GM04504 (cell line): ENCODE data around the gene WASF1.

Experiments
- DNase-seq: peaks from one replicate; pipeline ENCODE4 v3.0.0-alpha.2; 2012; ENCODE audit warnings: low read depth

Gene WASF1

GRCh38 chr6:110179406-110180227 is at the start of gene WASF1:
Gene WASF1, minus strand, starts transcription at chr6:110179670. Its CDS starts 52,069 bp downstream, at chr6:110127601.
- DNase-seq: peak; percentile 98

GRCh38 chr6:110226261-110226660 is 46.8 kb upstream of the WASF1 start:
- DNase-seq: no peak

GRCh38 chr6:110221738-110222137 is 42.3 kb upstream of the WASF1 start:
- no peak for DNase-seq

- DNase-seq: no peak
Observed at GRCh38 chr6:110217266-110217665, 37.8 kb upstream of the WASF1 start.

- no peak for DNase-seq
Observed at GRCh38 chr6:110216140-110216539, 36.7 kb upstream of the WASF1 start.

- DNase-seq: no peak
Observed at GRCh38 chr6:110214338-110214737, 34.9 kb upstream of the WASF1 start.

- no peak for DNase-seq
Observed at GRCh38 chr6:110211753-110212152, 32.3 kb upstream of the WASF1 start.

GRCh38 chr6:110207652-110208051 is 28.2 kb upstream of the WASF1 start:
- DNase-seq: no peak

GRCh38 chr6:110201151-110201884 is 21.8 kb upstream of the WASF1 start:
- DNase-seq: no peak

GRCh38 chr6:110198561-110198960 is 19.1 kb upstream of the WASF1 start:
- DNase-seq: no peak

GRCh38 chr6:110196874-110197273 is 17.4 kb upstream of the WASF1 start:
- DNase-seq: no peak

- no peak for DNase-seq
Observed at GRCh38 chr6:110195639-110196038, 16.2 kb upstream of the WASF1 start.

GRCh38 chr6:110191477-110191876 is 12.0 kb upstream of the WASF1 start:
- no peak for DNase-seq

GRCh38 chr6:110190726-110191125 is 11.3 kb upstream of the WASF1 start:
- DNase-seq: no peak

- DNase-seq: no peak
Observed at GRCh38 chr6:110188791-110189190, 9.3 kb upstream of the WASF1 start.

- no peak for DNase-seq
Observed at GRCh38 chr6:110185879-110186278, 6.4 kb upstream of the WASF1 start.

GRCh38 chr6:110183292-110183885 is 3.9 kb upstream of the WASF1 start:
- DNase-seq: no peak

- DNase-seq: no peak
Observed at GRCh38 chr6:110181131-110182030, 1.9 kb upstream of the WASF1 start.

GRCh38 chr6:110180228-110181008 is 948 bp upstream of the WASF1 start, which contains the start of gene CDC40:
Gene CDC40, plus strand, starts transcription at chr6:110180427. Its CDS starts 18 bp downstream, at chr6:110180445.
- DNase-seq: no peak

- peak; percentile 34 for DNase-seq
Observed at GRCh38 chr6:110178626-110179405, 654 bp downstream of the WASF1 start.
